Cardiac fibroblast (primary cell): ENCODE data around the gene GTPBP6.

Experiments
- DNase-seq, 2 donors: peaks; one replicate each; pipeline versions ENCODE4 v3.0.0 to v3.0.0-alpha.2; 2010; ENCODE audit warnings: low read depth in 2 of 2
- H3K4me3 ChIP-seq, 2 donors: replicated peaks in 1 of 2; 1 replicate in 1 of 2; 2 replicates in 1 of 2; pipeline ENCODE4 v1.5.1; 2011; ENCODE audit warnings: low read depth in 2 of 2, low read length in 2 of 2, mild to moderate bottlenecking in 2 of 2, moderate library complexity in 1 of 2
- CTCF ChIP-seq: IDR thresholded peaks from one replicate; pipeline ENCODE4 v1.5.1; 2011; ENCODE audit warnings: low read depth, mild to moderate bottlenecking, low read length, inconsistent platforms

Gene GTPBP6

GRCh38 chrX:255923-256331 lies 62.7 kb downstream of the GTPBP6 start:
- no peak for DNase-seq
- TF ChIP-seq CTCF = no peak
- H3K4me3 ChIP-seq = no peak overlapping the region
